ENCODE measurements around the gene ARID5B. TPM values are rescaled to one million over a fixed set of nuclear protein-coding genes. Genes with fewer than 3 reads are reported as not detected.

Gene ARID5B
- total RNA-seq, 1 experiment from 2014 or later: 0.04 TPM

GRCh38 chr10:61939902-61940301, 38.4 kb downstream of the ARID5B start:
- no peaks in the 10 kb centered on the region for H3K36me3 Mint-ChIP-seq (ENCODE audit: insufficient read depth in 1 of 3, low read depth in 3 of 3)
- no peak overlapping the region for H3K18ac ChIP-seq (ENCODE audit: insufficient read length, low read depth, low read length)
- H3K27ac Mint-ChIP-seq: no peak overlapping the region
- H2BK120ac ChIP-seq (ENCODE audit: low read depth, low read length, poor library complexity, severe bottlenecking): no peak overlapping the region
- H4K5ac ChIP-seq (ENCODE audit: insufficient read length, low read depth, low read length): no peak overlapping the region
- no peak overlapping the region for H4K8ac ChIP-seq (replicated peaks; ENCODE audit: insufficient read length, low read depth, low read length)
- no peak overlapping the region for H2BK20ac ChIP-seq (ENCODE audit: low read depth, low read length, poor library complexity, severe bottlenecking)
- no peak overlapping the region for H4K91ac ChIP-seq (ENCODE audit: insufficient read length, low read depth, low read length)
- H3K4me3 Mint-ChIP-seq: no peak overlapping the region
- no peak overlapping the region for H3K56ac ChIP-seq (ENCODE audit: insufficient read length, low read depth, low read length)
- TF ChIP-seq CTCF (conservative IDR thresholded peaks at IDR 0.05): no peak
- no peak overlapping the region for H2BK5ac ChIP-seq (ENCODE audit: insufficient read length, low read length)
- no peak overlapping the region for H3K14ac ChIP-seq (ENCODE audit: insufficient read depth, low read length)
- WGBS (ENCODE audit: extremely low coverage, insufficient read length, low lambda C conversion rate): no CpG with 5 or more reads among the region's 3 CpGs
- H3K27me3 ChIP-seq (ENCODE audit: insufficient read depth, low read length): no peaks in the 10 kb centered on the region
- H3K4ac ChIP-seq (ENCODE audit: low read depth, low read length): no peak overlapping the region
- H4K20me1 ChIP-seq (ENCODE audit: control insufficient read depth, insufficient read depth, insufficient read length): no peaks in the 10 kb centered on the region
- no peak overlapping the region for H3T11ph ChIP-seq (ENCODE audit: low read length)
- no peak overlapping the region for H3K9ac ChIP-seq (ENCODE audit: extremely low read depth, insufficient read length, low read length)
- H3K4me1 ChIP-seq (ENCODE audit: insufficient read depth, low read length): no peaks in the 10 kb centered on the region
- no peaks in the 10 kb centered on the region for H3K9me3 Mint-ChIP-seq
- no peak overlapping the region for H2BK12ac ChIP-seq (ENCODE audit: insufficient read length, low read depth, low read length)
- H3K27ac ChIP-seq (ENCODE audit: insufficient read length, low read depth, low read length): no peak overlapping the region
- H3K23me2 ChIP-seq (ENCODE audit: insufficient read length, low read depth, low read length, poor library complexity, severe bottlenecking): no peaks in the 10 kb centered on the region
- H2AK5ac ChIP-seq (ENCODE audit: insufficient read length, low read length): no peak overlapping the region
- no peak overlapping the region for H3K4me2 ChIP-seq (ENCODE audit: insufficient read depth, insufficient read length, low read length)
- no peak for DNase-seq
- no peaks in the 10 kb centered on the region for H3K27me3 Mint-ChIP-seq (ENCODE audit: low read depth)
- no peak overlapping the region for H2AFZ ChIP-seq (ENCODE audit: low read length)
- H2BK15ac ChIP-seq (ENCODE audit: low read depth, low read length): no peak overlapping the region
- no peaks in the 10 kb centered on the region for H3K79me1 ChIP-seq (ENCODE audit: insufficient read depth, low read depth, low read length, poor library complexity, severe bottlenecking)
- H3K23ac ChIP-seq (ENCODE audit: insufficient read length, low read depth, low read length): no peak overlapping the region
- H3K9me3 ChIP-seq (ENCODE audit: control insufficient read depth, low read depth, low read length): no peaks in the 10 kb centered on the region
- H3K4me1 Mint-ChIP-seq: peaks cover 0 to 6% of the 10 kb centered on the region in 2 experiments; a peak in 2 of 4 replicates
- H3K79me2 ChIP-seq (ENCODE audit: insufficient read depth, low read length): no peaks in the 10 kb centered on the region
